NOMO-1 (cell line): ENCODE data around the gene CPSF6.
"Not testable (repeated sequence)": the region's sequence is repeated elsewhere in the genome, so short reads cannot be mapped to it uniquely, and the experiment has no call there.

Source experiments
- DNase-seq, 2 experiments: peaks; one replicate each; lab custom pipeline; 2025; ENCODE audit not compliant: unreplicated experiment in 2 of 2; lab: John Stamatoyannopoulos, UW

Gene CPSF6

GRCh38 chr12:69254862-69255261 lies 15.5 kb downstream of the CPSF6 start:
- no peak for DNase-seq

- DNase-seq, result no peak
These were observed 19.3 kb downstream of the CPSF6 start for GRCh38 chr12:69258655-69259054.

GRCh38 chr12:69262264-69262974 lies 23.1 kb downstream of the CPSF6 start:
- no peak for DNase-seq

DNA sequence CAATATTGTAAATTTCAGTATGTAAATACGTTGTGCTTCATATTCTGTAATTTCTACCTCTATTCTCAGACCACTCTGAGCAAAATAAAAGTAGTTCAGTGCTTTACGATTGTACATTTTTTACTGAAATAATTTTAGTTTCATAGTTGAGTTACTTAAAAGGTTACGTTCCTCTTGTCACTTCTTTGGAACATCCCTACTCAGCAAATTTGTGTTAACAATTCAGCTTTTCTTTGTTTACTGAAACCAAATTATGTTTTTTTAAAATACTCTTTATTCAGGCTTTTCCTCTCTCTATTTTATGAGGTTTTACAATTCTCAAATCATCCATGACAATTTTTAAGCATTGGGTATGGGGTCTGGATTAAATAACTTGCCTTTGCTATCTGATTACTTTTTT lies 25.8 kb downstream of the CPSF6 start:
- no peak for DNase-seq

GRCh38 chr12:69265633-69266032 lies 26.3 kb downstream of the CPSF6 start:
- DNase-seq, result not testable (repeated sequence)

GRCh38 chr12:69266036-69266635 lies 26.8 kb downstream of the CPSF6 start:
- no peak for DNase-seq

GRCh38 chr12:69269736-69270135 lies 30.4 kb downstream of the CPSF6 start:
- no peak for DNase-seq

DNA sequence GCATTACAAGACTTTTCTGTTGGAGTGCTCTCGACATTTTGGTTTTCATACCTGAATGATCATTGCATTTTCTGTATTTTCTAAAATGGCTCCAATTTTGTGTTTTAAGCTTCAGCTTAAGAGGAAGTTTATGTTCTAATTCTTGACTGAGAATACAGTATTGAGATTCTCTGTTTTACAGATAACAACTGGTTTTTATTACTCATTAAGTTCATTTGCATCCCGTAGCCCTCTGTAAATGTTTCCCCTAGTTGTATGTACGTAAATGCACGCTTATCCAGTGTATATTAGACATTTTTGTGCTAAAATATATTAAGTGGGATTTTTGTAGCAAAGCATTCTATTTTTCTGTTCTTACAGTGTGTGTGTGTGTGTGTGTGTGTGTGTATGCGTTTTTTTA lies 33.1 kb downstream of the CPSF6 start:
- DNase-seq, result no peak

GRCh38 chr12:69274861-69275260 lies 35.5 kb downstream of the CPSF6 start:
- no peak for DNase-seq

GRCh38 chr12:69275471-69275891 lies 36.1 kb downstream of the CPSF6 start:
- DNase-seq, result no peak

DNA sequence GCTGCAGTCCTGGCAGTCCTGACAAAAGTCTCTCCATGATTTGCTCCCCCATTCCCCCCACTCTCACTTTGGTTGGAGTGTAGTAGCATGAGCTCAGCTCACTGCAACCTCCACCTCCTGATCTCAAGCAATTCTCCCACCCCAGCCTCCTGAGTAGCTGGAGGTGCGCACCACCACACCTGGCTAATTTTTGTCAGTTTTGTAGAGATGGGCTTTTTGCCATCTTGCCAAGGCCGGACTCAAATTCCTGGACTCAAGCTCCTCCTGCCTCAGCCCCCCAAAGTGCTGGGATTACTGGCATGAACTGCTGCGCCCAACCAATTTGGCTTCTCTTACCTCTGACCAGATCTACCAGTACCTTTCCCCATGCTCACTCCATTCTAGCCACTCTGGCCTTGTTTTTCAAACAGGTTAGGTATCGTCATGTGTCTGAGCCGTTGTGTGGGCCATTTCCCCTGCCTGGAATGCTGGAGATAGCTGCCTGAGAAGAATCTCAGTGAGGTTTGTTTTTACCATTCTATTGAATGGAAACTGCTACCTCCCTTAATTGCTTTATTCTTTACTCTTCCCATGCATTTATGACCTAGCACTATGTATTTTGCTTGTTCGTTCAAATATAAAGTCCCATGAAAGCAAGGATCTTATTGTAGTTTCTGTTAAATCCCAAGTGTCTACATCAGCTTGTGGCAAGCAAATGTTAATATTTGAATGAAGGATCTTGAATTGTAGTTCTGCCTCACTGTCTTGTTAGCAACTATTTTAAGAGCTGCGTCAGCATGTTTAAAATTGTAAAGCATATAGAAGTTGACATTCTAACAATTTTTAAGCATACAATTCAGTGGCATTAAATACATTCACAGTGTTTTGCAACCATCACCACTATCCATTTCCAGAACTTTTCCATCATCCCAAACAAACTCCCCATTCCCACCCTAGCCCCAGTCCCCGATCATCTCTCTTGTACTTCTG lies 39.7 kb downstream of the CPSF6 start:
- DNase-seq, result no peak

GRCh38 chr12:69284131-69284530 lies 44.8 kb downstream of the CPSF6 start:
- peak; percentile 67 to 69 for DNase-seq

- DNase-seq, result no peak
These were observed 48.2 kb downstream of the CPSF6 start for GRCh38 chr12:69287556-69287955.

DNA sequence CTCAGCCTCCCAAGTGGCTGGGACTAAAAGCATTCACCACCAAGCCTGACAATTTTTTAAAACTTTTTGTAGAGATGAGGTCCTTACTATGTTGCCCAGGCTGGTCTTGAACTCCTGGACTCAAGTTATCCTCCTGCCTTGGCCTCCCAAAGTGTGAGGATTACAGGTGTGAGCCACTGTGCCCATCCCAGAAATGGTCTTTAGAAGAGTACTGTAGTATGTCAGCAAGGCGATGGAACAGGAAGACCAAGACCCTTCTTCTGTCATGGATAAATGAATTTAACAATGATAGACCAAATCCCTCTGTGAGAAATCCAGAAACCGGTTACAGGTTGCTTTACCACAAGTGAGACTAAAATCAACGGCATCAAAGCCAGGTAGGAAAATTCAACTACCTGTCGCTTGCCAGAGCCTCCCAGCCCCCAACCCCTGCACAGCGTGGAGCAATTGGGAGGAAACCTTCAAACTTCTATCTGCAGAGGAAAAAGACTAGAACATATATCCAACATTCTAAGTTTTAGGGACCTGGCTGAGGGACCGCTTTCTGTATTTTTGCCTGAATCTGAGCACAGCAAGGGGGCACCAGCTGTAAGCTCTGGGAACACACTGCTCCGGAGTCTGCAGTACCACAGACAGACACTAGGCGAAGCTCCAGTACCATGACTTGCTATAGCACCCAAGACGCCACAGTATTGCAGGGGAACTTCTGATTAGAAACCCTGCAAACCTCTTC lies 51.3 kb downstream of the CPSF6 start:
- peak; percentile 73 to 95 for DNase-seq

GRCh38 chr12:69291278-69291593 lies 51.9 kb downstream of the CPSF6 start:
- DNase-seq, result no peak

GRCh38 chr12:69298133-69298532 lies 58.8 kb downstream of the CPSF6 start:
- DNase-seq, result no peak

DNA sequence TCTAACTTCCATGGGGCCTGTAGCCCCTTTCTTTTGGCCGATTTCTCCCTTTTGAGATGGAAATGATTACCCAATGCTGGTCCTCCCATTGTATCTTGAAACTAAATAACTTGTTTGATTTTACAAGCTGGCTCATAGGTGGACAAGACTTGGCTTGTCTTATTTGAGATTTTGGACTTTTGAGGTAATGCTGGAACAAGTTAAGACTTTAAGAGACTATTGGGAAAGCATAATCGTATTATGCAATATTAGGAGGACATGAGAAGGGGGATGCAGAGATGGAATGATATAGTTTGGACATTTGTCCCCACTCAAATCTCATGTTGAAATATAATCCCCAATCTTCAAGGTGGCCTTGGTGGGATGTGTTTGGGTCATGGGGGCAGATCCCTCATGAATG lies 59.6 kb downstream of the CPSF6 start:
- DNase-seq, result no peak

- no peak for DNase-seq
These were observed 64.9 kb downstream of the CPSF6 start for GRCh38 chr12:69304284-69304683.

GRCh38 chr12:69309461-69309860 lies 70.1 kb downstream of the CPSF6 start:
- no peak for DNase-seq

- DNase-seq, result no peak
These were observed 73.8 kb downstream of the CPSF6 start for GRCh38 chr12:69313209-69313608.

- DNase-seq, result not testable (repeated sequence)
These were observed 77.4 kb downstream of the CPSF6 start for GRCh38 chr12:69316784-69317183.
